Progenitor cell of endocrine pancreas (in vitro differentiated cells): Measurements from ENCODE around the gene ATP8B3. TPM values are rescaled to one million over a fixed set of nuclear protein-coding genes. Genes with fewer than 3 reads are reported as not detected.

Experiments used
- DNase-seq: peaks from one replicate; pipeline ENCODE4 v3.0.0; 2021; ENCODE audit warnings: low spot score; ENCODE audit not compliant: unreplicated experiment
- H3K27ac Mint-ChIP-seq: 2 replicates; pipeline ENCODE4 v1.8.0; 2021; ENCODE audit warnings: mild to moderate bottlenecking, moderate library complexity, mixed read lengths
- H3K27me3 Mint-ChIP-seq: 2 replicates; pipeline ENCODE4 v1.8.0; 2021; ENCODE audit warnings: mixed read lengths
- H3K36me3 Mint-ChIP-seq: 2 replicates; pipeline ENCODE4 v1.8.0; 2022; ENCODE audit warnings: mixed read lengths; ENCODE audit not compliant: insufficient read depth
- H3K4me1 Mint-ChIP-seq: 2 replicates; pipeline ENCODE4 v1.8.0; 2021; ENCODE audit warnings: low read depth, mixed read lengths
- H3K4me3 Mint-ChIP-seq: 2 replicates; pipeline ENCODE4 v1.8.0; 2021; ENCODE audit warnings: low read depth, mild to moderate bottlenecking, moderate library complexity, mixed read lengths
- H3K9me3 Mint-ChIP-seq: 2 replicates; pipeline ENCODE4 v1.8.0; 2021; ENCODE audit warnings: low read depth, mixed read lengths
- total RNA-seq: library from RNA; stranded (reverse); gene quantifications from 2 replicates; pipeline ENCODE4 v1.2.1, GENCODE V29; 2021
- TF ChIP-seq, protein P1 (sequence below): fragments of 200-600 bp; sonication (generic); IDR thresholded peaks from one replicate; pipeline ENCODE4 v1.5.0; 2021; ENCODE audit warnings: antibody characterized with exemption, mild to moderate bottlenecking; ENCODE audit not compliant: unreplicated experiment

ATP8B3 gene
- total RNA-seq, 1 donor from 2014 or later: 4.1 TPM

GRCh38 chr19:1855828-1856255 lies 43.8 kb upstream of the ATP8B3 start:
- H3K4me1 Mint-ChIP-seq: peaks cover 4% of the 10 kb centered on the region
- TF ChIP-seq, protein P1, sequence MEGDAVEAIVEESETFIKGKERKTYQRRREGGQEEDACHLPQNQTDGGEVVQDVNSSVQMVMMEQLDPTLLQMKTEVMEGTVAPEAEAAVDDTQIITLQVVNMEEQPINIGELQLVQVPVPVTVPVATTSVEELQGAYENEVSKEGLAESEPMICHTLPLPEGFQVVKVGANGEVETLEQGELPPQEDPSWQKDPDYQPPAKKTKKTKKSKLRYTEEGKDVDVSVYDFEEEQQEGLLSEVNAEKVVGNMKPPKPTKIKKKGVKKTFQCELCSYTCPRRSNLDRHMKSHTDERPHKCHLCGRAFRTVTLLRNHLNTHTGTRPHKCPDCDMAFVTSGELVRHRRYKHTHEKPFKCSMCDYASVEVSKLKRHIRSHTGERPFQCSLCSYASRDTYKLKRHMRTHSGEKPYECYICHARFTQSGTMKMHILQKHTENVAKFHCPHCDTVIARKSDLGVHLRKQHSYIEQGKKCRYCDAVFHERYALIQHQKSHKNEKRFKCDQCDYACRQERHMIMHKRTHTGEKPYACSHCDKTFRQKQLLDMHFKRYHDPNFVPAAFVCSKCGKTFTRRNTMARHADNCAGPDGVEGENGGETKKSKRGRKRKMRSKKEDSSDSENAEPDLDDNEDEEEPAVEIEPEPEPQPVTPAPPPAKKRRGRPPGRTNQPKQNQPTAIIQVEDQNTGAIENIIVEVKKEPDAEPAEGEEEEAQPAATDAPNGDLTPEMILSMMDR: no peak
- H3K4me3 Mint-ChIP-seq: no peak overlapping the region
- H3K27me3 Mint-ChIP-seq: peaks cover 4% of the 10 kb centered on the region
- no peak for DNase-seq
- H3K27ac Mint-ChIP-seq: no peak overlapping the region
- peaks cover 1% of the 10 kb centered on the region for H3K36me3 Mint-ChIP-seq
- H3K9me3 Mint-ChIP-seq: no peaks in the 10 kb centered on the region

- H3K27me3 Mint-ChIP-seq: peaks cover 4% of the 10 kb centered on the region
- TF ChIP-seq, protein P1: no peak
- no peak overlapping the region for H3K4me3 Mint-ChIP-seq
- no peak for DNase-seq
- no peaks in the 10 kb centered on the region for H3K9me3 Mint-ChIP-seq
- peaks cover 4% of the 10 kb centered on the region for H3K4me1 Mint-ChIP-seq
- no peak overlapping the region for H3K27ac Mint-ChIP-seq
- peaks cover 1% of the 10 kb centered on the region for H3K36me3 Mint-ChIP-seq
Observed at GRCh38 chr19:1855040-1855827, 43.2 kb upstream of the ATP8B3 start.

DNA sequence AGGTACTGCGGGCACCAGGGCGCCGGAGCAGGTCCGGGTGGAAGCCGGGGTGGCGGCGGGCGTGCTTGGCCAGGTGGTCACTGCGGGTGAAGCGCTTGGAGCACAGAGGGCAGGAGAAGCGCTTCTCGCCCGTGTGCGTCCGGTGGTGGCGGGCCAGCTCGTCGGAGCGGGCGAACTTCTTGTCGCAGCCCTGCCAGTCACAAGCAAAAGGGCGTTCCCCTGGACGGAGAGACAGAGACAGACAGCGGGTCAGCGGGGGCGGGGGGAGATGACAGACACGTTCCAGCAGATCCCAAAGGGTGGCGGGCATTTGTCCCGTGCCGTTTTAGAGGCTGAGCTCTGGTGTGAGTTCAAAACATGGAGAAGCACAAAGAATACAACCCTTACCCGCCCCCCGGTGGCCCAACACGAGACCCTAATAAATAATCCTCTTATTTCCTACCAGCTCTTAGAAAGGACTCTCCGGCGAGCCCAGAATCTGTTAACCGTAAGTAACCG lies 42.5 kb upstream of the ATP8B3 start:
- no peak overlapping the region for H3K4me3 Mint-ChIP-seq
- H3K27ac Mint-ChIP-seq: no peak overlapping the region
- DNase-seq: no peak

DNA sequence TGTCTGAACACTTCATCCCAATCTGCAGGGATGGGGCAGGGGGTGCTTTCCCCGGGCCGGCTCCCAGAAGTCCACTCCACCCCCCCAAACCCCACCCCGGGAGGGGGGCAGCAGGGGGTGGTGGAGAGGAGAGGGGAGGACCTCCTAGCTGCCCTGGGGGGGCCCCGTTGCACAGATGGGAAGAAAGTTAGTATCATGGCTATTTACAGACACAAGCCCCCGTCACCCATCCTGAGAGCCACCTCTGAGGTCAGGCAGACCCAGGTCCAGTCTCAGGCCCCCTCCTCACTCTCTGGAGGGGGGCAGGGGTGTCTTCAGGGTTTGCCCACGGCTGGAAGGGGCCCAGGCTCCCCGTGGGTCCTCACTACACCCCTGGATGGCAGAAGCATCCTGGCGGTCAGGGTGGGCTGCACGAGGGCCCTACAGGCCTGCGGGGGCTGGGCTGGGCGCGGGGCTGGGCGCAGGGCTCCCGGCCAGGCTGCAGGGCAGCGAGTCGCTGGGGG lies 42.0 kb upstream of the ATP8B3 start:
- peaks cover 1% of the 10 kb centered on the region for H3K36me3 Mint-ChIP-seq
- H3K9me3 Mint-ChIP-seq: no peaks in the 10 kb centered on the region
- H3K27me3 Mint-ChIP-seq: peaks cover under 1% of the 10 kb centered on the region
- H3K4me1 Mint-ChIP-seq: peaks cover 1% of the 10 kb centered on the region
- no peak for DNase-seq
- H3K4me3 Mint-ChIP-seq: no peak overlapping the region
- no peak overlapping the region for H3K27ac Mint-ChIP-seq
- TF ChIP-seq, protein P1: no peak

More for the DNA sequence above, 42.5 kb upstream of the ATP8B3 start:
- Mint-ChIP-seq H3K4me1 (peaks cover 4% of the 10 kb centered on the region), H3K36me3 (peaks cover 1% of the 10 kb centered on the region), H3K9me3 (no peaks in the 10 kb centered on the region), H3K27me3 (peaks cover 4% of the 10 kb centered on the region)
- TF ChIP-seq, protein P1: no peak

GRCh38 chr19:1853295-1854038 lies 41.4 kb upstream of the ATP8B3 start:
- H3K36me3 Mint-ChIP-seq: peaks cover 1% of the 10 kb centered on the region
- H3K27me3 Mint-ChIP-seq: no peaks in the 10 kb centered on the region
- H3K27ac Mint-ChIP-seq: no peak overlapping the region
- TF ChIP-seq, protein P1: peak; percentile 75
- no peaks in the 10 kb centered on the region for H3K9me3 Mint-ChIP-seq
- peaks cover 1% of the 10 kb centered on the region for H3K4me1 Mint-ChIP-seq
- H3K4me3 Mint-ChIP-seq: no peak overlapping the region
- DNase-seq: peak; percentile 62
